GM21360 (cell line): Measurements from ENCODE around the gene FSD1L.

ENCODE experiments used
- ATAC-seq: cut with Tn5 transposase; IDR thresholded peaks from one replicate; pipeline ENCODE4 v1.9.1; 2021; ENCODE audit warnings: mild to moderate bottlenecking, moderate library complexity; ENCODE audit not compliant: unreplicated experiment

Gene FSD1L

DNA sequence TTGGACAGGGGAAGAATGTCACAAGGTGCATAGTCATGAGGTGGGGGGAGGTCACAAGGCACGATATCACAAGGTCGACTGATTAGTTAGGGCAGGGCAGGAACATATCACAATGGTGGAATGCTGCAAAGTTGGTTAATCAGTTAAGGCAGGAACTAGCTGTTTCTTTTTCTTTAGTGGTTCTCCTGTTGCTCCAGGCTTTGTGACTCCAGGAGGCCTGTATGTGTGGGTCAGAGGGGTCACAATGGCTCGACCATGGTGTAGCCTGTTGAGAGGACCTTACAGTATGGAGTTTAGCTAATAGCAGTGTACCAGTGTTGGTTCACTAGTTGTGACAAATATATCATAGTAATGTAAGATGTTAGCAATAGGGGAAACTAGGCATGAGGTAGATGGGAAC is 12.4 kb upstream of the FSD1L start:
- ATAC-seq = no peak

DNA sequence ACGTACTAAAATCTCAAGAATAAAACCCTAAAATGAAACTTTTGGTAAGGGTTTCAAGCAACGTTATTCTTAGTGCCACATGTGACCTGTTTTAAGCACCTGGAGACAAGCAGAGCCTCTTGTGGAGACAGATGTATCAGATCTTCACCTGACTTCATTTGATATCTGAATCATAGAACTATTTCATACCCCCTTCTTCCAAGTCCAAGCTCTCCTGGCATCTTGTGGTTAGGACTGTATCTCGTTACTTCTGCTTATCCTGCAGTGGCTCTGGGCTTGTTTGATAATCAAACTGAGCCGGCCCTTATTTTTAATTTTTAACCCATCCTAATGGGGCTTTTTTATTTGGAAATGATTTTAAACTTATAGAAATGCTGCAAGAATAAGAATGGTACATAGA is 11.1 kb upstream of the FSD1L start:
- no peak for ATAC-seq

DNA sequence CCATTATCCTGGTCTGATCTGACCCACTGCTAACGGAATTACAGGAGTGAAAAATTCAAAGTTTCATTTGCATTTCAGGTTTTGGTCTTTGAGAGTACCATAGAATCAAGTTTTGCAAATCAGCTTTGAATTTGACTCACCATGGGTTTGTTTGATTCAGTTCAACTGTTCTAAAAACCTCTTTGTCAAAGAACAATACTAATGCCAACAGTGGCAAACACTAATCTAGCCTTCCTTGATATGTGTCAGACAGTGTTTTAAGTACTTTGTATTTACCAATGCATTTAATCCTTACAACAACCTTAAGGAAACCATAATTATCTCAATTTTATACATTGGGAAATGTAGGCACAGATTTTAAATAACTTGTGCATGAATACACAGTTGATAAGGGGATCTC is 10.1 kb upstream of the FSD1L start:
- no peak for ATAC-seq

- ATAC-seq = no peak
Measured at GRCh38 chr9:105438141-105438806, 9.6 kb upstream of the FSD1L start.

GRCh38 chr9:105439428-105439827 is 8.4 kb upstream of the FSD1L start:
- no peak for ATAC-seq

DNA sequence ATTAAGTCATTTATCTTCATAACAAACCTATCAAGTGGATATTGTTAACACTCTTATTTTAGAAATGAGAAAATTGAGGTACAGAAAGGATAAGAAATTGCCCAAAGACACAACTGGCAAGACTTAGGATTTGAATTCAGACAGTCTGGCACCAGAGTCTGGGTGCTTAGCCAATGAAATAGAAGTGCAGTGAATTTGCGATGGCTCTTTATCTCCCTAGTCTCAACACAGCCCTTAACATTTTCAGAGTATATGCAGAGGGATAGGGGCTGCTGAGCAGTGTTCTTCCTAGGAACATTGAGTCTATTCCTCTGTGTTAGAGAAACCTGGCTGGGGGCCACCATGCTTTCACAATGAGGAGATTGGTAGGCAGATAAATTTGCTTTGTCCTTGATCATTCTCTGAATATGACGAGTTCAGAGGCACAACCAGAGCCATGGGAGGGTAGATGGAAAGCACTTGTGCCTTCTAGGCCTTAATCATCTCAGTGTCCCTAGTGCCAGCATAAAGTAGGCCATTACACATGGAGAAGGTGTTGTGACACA is 6.1 kb upstream of the FSD1L start:
- no peak for ATAC-seq

DNA sequence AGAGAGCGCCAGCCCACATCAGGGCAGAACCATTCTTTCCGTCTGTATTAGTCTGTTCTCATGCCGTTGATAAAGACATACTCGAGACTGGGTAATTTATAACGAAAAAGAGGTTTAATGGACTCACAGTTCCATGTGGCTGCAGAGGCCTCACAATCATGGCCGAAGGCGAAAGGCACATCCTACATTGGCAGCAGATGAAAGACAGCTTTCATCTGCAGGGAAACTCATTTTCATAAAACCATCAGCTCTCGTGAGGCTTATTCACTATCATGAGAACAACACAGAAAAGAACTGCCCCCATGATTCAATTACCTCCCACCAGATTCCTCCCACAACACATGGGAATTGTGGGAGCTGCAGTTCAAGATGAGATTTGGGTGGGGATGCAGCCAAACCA is 4.7 kb upstream of the FSD1L start:
- no peak for ATAC-seq

GRCh38 chr9:105444130-105444529 is 3.7 kb upstream of the FSD1L start:
- ATAC-seq = no peak

- ATAC-seq = no peak
Measured at GRCh38 chr9:105445203-105445881, 2.5 kb upstream of the FSD1L start.

DNA sequence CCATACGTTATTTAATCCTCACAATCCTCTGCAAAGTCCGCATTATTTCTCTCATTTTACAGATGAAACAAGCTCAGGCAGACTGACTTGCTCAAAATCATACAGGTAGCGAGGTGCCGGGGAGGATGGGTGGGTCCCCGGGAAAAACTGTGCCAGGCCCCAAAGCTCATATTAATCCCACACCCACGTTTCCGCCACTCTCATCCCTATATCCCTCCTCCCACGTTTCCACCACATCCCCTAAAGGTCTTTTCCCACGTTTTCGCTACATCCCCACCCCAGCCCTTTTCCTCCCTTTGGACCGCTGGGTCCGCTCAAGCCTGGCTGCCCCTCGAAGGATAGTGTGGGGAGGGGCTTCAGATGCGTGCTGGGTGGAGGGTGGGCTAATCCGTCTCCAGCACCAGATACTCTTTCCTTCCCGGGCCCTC is 434 bp upstream of the FSD1L start:
- no peak for ATAC-seq

DNA sequence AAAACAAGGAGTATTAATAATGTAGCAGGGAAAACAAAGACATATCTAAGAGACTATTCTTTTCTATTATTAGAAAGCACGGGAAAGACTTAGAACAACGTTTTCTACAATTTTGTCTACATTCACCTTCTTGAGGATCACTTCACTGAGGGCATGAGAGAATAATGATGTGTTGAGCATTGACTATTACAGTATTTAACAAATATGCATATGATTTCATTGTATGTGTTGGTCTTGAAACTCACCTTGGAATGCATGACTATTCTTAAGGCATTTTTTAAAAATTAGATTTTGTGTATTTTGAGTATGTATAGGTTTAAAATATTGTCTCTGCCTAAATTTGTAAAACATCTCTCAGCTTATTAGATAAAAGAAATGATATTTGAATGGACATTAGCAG is 1.2 kb downstream of the FSD1L start:
- ATAC-seq = no peak

DNA sequence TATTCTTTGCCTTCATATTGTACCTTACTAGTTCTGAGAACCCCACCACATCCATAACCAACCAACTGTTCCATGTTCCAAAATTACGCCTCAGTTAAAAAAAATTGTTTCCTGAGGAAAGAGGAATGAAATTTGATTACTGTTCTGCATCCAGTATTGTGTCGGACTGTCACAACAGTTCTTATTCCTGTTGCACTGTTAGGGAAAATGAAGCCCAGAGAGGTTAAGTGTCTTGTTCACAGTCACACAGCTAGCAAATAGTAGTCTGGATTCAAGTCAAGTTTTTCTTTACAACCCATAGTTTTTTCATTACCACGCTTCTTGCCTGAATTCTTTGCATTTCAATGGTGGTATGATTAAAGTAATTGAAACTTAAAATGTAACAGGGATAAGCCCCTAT is 4.4 kb downstream of the FSD1L start:
- no peak for ATAC-seq

- no peak for ATAC-seq
Measured at GRCh38 chr9:105455836-105456475, 8.1 kb downstream of the FSD1L start.

DNA sequence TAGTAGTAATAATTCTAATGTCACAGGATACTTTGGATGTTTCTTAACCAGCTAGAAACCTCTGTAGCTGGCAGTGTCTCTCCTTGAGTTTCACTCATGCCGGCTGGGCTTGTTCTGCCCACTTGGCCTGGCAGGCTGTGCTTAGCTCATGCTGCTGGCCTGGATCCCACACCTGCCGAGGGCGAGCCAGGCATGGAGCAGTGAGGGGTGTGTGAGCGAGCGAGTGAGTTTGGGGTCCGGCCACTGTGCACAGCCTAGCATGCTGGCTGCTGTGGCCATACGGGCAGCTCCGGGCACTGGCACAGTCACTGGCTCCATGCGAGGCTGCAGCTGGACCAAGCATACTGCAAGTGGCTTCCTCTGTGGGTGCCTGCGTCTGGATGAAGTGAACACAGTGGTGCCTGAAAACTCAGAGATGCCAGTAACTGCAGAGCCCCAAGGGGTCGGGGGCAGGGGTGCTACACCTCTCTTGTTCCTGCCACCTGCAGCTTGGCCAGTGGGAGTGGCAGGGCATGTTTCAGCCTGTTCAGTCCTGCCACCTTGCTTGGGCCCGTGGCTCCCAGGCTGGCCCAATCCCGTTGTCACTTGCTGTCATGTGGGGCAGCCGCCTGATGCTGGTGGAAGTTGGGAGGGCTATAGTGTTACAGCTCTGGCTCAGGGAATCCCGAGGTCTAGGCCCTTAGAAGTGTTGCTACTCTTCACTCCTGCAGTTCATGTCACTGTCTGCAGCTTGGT is 9.9 kb downstream of the FSD1L start:
- no peak for ATAC-seq

- ATAC-seq = no peak
Measured at GRCh38 chr9:105458404-105458803, 10.6 kb downstream of the FSD1L start.

DNA sequence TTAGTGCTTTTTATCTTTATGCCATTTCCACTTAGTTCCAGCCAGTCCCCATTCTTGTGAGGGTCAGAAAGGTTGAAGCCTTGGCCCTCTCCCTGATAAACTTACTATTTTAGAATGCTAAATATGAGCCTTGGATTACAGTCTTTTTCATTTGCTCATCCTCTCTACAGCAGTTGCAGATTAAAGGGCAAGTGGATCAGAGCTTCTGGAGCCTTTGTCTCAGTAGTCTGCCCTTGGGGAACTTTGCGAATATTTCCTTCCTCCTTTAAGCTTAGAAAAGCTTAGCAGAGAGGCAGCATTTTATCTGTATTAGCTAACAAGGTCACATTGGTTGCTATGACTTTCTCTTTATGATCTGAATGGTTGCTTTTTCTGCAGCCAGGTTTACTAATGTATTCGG is 11.5 kb downstream of the FSD1L start:
- no peak for ATAC-seq

DNA sequence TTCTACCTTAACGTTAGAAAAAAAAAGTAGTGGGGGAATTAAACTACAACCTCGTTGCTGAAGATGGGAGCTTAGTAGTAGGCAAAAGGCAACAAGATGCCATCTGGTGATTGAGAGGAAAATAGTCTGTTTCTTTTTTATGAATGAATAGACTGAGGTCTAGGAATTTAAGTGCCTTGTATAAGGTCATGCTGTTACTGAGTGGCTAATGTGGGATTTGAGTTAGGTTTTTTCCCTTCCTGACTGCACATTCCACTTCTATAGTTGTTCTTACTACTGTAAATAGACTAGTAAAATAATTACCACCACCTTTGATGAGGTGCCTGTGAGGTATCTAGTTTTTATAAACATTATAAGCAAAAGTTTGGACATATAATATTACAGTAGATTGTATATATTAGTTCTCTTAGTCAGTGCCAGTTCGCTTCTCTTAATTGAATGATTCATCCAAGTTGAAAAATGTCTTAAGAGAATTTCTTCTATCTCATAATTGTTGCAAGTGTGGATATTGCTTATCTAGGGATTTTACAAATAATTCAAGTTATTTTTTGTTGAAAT is 19.1 kb downstream of the FSD1L start:
- no peak for ATAC-seq

- no peak for ATAC-seq
Measured at GRCh38 chr9:105468875-105469274, 21.0 kb downstream of the FSD1L start.

- no peak for ATAC-seq
Measured at GRCh38 chr9:105473221-105473620, 25.4 kb downstream of the FSD1L start.

GRCh38 chr9:105475302-105475701 is 27.5 kb downstream of the FSD1L start:
- no peak for ATAC-seq

DNA sequence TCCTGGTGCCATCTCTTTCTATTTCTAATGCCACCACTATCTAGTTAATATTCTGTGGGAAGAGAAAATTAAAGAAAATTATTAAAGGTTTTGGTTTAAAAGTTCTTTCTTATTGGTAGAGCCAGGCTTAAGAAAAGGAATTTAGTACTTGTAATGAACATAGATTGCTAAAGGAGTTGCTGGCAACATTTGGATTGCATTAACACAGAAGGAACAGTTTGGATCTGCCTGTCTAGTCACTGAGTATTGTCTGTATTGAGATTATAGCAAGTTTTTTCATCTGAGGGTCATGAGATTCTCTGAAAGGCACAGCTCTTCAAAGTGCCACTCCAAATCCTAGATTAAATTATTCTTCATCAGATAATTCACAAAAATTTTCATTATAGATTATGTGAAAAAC is 32.0 kb downstream of the FSD1L start:
- no peak for ATAC-seq
